OCI-LY3 (cell line): ENCODE results near the gene PUDP.

Experiments
- H2AFZ ChIP-seq: fragments of 200-600, 300-600 bp; shearing (Covaris generic); 2 replicates; pipeline ENCODE4 v1.6.0; 2014; ENCODE audit warnings: antibody characterized with exemption, low read depth, low read length
- H3K27ac ChIP-seq: fragments of 200-600, 300-600 bp; sonication (generic); 2 replicates; pipeline ENCODE4 v1.5.1; 2014; ENCODE audit warnings: mild to moderate bottlenecking, low read length, moderate library complexity, mixed read lengths
- H3K27me3 ChIP-seq: fragments of 200-600, 300-600 bp; sonication (generic); 2 replicates; pipeline ENCODE4 v1.6.1; 2014; ENCODE audit warnings: low read depth, low read length, mixed read lengths
- H3K36me3 ChIP-seq: fragments of 200-600, 300-600 bp; sonication (generic); replicated peaks from 2 replicates; pipeline ENCODE3; 2014; ENCODE audit warnings: low read depth, low read length, mixed read lengths
- H3K4me1 ChIP-seq: fragments of 300-600, 200-600 bp; sonication (generic); 2 replicates; pipeline ENCODE4 v1.6.1; 2014; ENCODE audit warnings: low read length, mixed read lengths
- H3K4me2 ChIP-seq: fragments of 200-600, 300-600 bp; sonication (generic); 2 replicates; pipeline ENCODE4 v1.6.1; 2014; ENCODE audit warnings: low read length, mixed read lengths
- H3K4me3 ChIP-seq: fragments of 300-600, 200-600 bp; sonication (generic); 2 replicates; pipeline ENCODE4 v1.5.1; 2014; ENCODE audit warnings: antibody characterized with exemption, mild to moderate bottlenecking, low read length, moderate library complexity
- H3K79me2 ChIP-seq: fragments of 300-600, 200-600 bp; shearing (Covaris generic); 2 replicates; pipeline ENCODE4 v1.6.1; 2014; ENCODE audit warnings: mild to moderate bottlenecking, low read length, mixed read lengths
- H3K9ac ChIP-seq: fragments of 300-600, 200-600 bp; shearing (Covaris generic); 2 replicates; pipeline ENCODE4 v1.6.0; 2014; ENCODE audit warnings: mild to moderate bottlenecking, low read length, moderate library complexity
- H3K9me3 ChIP-seq: fragments of 200-600, 300-600 bp; shearing (Covaris generic); 2 replicates; pipeline ENCODE4 v1.6.1; 2014; ENCODE audit warnings: low read length, mixed read lengths; ENCODE audit not compliant: insufficient read depth
- H4K20me1 ChIP-seq: fragments of 200-600, 300-600 bp; sonication (generic); 2 replicates; pipeline ENCODE4 v1.6.1; 2016; ENCODE audit warnings: low read length, mixed read lengths; ENCODE audit not compliant: insufficient read depth
- CTCF ChIP-seq: fragments of 200-600, 300-600 bp; sonication (generic); IDR thresholded peaks from 2 replicates; pipeline ENCODE4 v1.5.1; 2014; ENCODE audit warnings: antibody characterized with exemption, low read length, low read depth
- EZH2phosphoT487 ChIP-seq: fragments of 200-600 bp; shearing (Covaris generic); IDR thresholded peaks from 2 replicates; pipeline ENCODE4 v1.6.1; 2018; ENCODE audit warnings: antibody characterized with exemption, mixed run types, low read depth

Gene PUDP

GRCh38 chrX:7091923-7092322 is 56.0 kb downstream of the PUDP start:
- Histone ChIP-seq H3K4me3 (no peak overlapping the region), H3K9ac (no peak overlapping the region), H3K27me3 (no peaks in the 10 kb centered on the region), H4K20me1 (peaks cover 8% of the 10 kb centered on the region), H3K36me3 (no peaks in the 10 kb centered on the region), H3K9me3 (no peaks in the 10 kb centered on the region), H3K4me2 (peak overlapping the region; percentile 9; the same call in 1 of the 2 replicates), H3K27ac (no peak overlapping the region), H2AFZ (no peak overlapping the region), H3K79me2 (no peaks in the 10 kb centered on the region), H3K4me1 (peaks cover 11% of the 10 kb centered on the region)
- TF ChIP-seq EZH2phosphoT487 = no peak
- TF ChIP-seq CTCF = no peak

- peaks cover 10% of the 10 kb centered on the region for H4K20me1 ChIP-seq
- H3K79me2 ChIP-seq = no peaks in the 10 kb centered on the region
- H3K9ac ChIP-seq = no peak overlapping the region
- no peak overlapping the region for H3K27ac ChIP-seq
- no peak overlapping the region for H2AFZ ChIP-seq
- no peaks in the 10 kb centered on the region for H3K27me3 ChIP-seq
- H3K4me3 ChIP-seq = no peak overlapping the region
- no peaks in the 10 kb centered on the region for H3K9me3 ChIP-seq
- peaks cover 11% of the 10 kb centered on the region for H3K4me1 ChIP-seq
- TF ChIP-seq CTCF (no peak), EZH2phosphoT487 (no peak)
- no peak overlapping the region for H3K4me2 ChIP-seq
- H3K36me3 ChIP-seq = no peaks in the 10 kb centered on the region
Measured at GRCh38 chrX:7090641-7091040, 57.3 kb downstream of the PUDP start.

GRCh38 chrX:7088968-7089615 is 58.9 kb downstream of the PUDP start:
- H3K27ac ChIP-seq = no peak overlapping the region
- peaks cover 25% of the 10 kb centered on the region for H4K20me1 ChIP-seq
- TF ChIP-seq CTCF = peak; percentile 42
- TF ChIP-seq EZH2phosphoT487 = no peak
- no peak overlapping the region for H3K4me3 ChIP-seq
- no peaks in the 10 kb centered on the region for H3K36me3 ChIP-seq
- peaks cover 16% of the 10 kb centered on the region for H3K4me1 ChIP-seq
- no peaks in the 10 kb centered on the region for H3K79me2 ChIP-seq
- no peak overlapping the region for H3K4me2 ChIP-seq
- no peak overlapping the region for H2AFZ ChIP-seq
- no peaks in the 10 kb centered on the region for H3K9me3 ChIP-seq
- H3K27me3 ChIP-seq = no peaks in the 10 kb centered on the region
- H3K9ac ChIP-seq = no peak overlapping the region

- no peak overlapping the region for H3K9ac ChIP-seq
- H3K27ac ChIP-seq = no peak overlapping the region
- no peak overlapping the region for H3K4me2 ChIP-seq
- no peaks in the 10 kb centered on the region for H3K79me2 ChIP-seq
- H3K4me1 ChIP-seq = peaks cover 19% of the 10 kb centered on the region
- peaks cover 26% of the 10 kb centered on the region for H4K20me1 ChIP-seq
- H3K4me3 ChIP-seq = no peak overlapping the region
- no peaks in the 10 kb centered on the region for H3K9me3 ChIP-seq
- TF ChIP-seq CTCF = no peak
- peaks cover 3% of the 10 kb centered on the region for H3K36me3 ChIP-seq
- no peaks in the 10 kb centered on the region for H3K27me3 ChIP-seq
- H2AFZ ChIP-seq = no peak overlapping the region
Measured at GRCh38 chrX:7086384-7086783, 61.6 kb downstream of the PUDP start.
